GM19025 (cell line): ENCODE measurements around the gene NFIA.
"Not testable (repeated sequence)": the region's sequence is repeated elsewhere in the genome, so short reads cannot be mapped to it uniquely, and the experiment has no call there.

ENCODE experiments used
- ATAC-seq: cut with Tn5 transposase; IDR thresholded peaks from one replicate; pipeline ENCODE4 v1.9.1; 2021; ENCODE audit warnings: mild to moderate bottlenecking, low read depth, moderate library complexity; ENCODE audit not compliant: unreplicated experiment

NFIA gene

DNA sequence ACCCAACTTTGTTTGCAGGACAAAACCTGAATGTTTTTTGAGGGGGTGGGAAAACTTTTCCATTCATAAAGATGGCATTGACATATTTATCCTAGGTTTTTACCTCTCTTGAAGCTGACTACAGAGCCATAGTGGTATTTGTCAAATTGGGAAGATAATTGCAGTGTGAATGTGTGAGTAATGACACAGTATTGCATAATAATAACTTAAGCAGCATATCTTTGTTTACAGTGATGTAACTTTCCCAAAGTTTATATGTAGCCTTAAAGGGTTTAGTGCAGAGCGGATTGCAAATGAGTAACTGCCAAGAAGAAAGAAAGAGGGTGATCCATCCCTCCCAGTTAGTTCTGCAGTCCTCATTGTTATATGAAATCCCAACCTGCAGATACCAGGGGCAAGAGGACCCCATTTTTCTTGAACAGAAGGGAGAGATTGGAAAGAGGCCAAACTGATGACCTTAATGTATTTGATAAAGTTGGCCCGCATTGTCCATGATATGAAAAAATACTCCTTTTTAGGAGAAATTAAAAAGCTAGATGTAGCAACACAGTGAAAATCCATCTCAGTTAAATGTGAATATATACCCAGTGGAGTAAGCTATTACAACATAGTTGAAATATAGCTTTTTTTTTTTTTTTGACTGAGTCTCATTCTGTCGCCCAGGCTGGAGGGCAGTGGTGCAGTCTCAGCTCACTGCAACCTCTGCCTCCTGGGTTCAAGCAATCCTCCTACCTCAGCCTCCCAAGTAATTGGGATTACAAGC is 23.7 kb upstream of the NFIA start:
- ATAC-seq: no peak

DNA sequence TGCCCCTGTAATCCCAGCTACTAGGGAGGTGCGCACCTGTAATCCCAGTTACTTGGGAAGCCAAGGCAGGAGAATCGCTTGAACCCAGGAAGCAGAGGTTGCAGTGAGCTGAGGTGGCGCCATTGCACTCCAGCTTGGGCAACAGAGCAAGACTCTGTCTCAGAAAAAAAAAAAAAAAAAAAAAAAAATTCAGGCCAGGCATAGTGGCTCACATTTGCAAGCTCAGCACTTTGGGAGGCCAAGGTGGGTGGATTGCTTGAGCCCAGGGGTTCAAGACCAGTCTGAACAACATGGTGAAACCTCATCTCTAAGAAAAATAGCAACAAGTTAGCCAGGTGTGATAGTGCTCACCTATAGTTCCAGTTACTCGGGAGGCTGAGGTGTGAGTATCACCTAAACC is 20.8 kb upstream of the NFIA start:
- not testable (repeated sequence) for ATAC-seq

GRCh38 chr1:61064673-61065072 is 17.7 kb upstream of the NFIA start:
- no peak for ATAC-seq

- no peak for ATAC-seq
These were observed 14.8 kb upstream of the NFIA start for GRCh38 chr1:61067446-61068019.

DNA sequence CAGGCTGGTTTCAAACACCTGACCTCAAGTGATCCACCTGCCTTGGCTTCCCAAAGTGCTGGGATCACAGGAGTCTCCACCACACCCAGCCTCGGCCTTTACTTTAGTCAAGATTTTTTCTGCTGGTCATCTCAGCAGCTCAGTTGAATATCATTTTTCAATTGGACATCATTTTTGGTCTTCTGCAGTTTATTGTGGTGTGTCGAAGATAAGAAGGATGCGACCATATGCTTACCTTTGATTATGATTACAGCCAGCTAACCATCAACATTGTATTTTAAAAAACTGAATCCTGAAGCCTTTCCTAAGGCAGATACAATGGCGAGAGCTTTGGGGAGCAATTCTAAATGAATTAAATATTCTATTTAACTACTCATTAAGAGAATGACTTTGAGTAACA is 12.3 kb upstream of the NFIA start:
- no peak for ATAC-seq

DNA sequence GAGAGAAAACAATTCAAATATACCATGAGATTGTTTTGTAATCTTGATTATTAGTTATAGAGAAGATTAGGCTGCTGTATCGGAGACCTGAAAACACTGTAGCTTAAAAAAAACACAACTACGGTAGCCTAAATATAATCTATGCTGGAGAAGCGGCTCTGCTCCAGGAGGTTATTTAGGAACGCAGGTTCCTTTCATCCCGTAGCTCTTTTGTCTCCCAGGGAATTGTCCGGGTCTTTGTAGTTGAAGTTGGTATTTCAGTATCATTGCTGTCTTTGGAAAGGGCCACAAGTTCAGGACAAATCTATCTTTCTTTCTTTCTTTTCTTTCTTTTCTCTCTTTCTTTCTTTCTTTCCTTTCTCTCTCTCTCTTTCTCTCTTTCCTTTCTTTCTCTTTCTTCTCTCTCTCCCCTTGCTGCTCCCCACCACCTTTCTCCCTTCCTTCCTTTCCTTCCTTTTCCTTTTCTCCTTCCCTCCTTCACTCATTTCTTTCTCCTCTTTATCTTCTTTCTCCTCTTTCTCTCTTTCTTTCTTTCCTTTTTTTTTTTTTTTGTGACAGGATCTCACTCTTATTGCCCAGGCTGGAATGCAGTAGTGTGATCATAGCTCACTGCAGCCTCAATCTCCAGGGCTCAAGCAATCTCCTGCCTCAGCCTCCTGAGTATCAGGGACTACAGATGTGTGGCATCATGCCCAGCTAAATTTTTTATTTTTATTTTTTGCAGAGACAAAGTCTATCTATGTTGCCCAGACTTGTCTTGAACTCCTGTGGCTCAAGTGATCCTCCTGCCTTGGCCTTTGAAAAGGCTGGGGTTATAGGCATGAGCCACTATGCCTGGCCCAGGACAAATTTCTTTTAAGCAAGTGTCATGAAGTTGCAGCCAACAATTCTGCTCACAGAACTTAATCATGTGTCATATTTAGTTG is 10.9 kb upstream of the NFIA start:
- no peak for ATAC-seq

DNA sequence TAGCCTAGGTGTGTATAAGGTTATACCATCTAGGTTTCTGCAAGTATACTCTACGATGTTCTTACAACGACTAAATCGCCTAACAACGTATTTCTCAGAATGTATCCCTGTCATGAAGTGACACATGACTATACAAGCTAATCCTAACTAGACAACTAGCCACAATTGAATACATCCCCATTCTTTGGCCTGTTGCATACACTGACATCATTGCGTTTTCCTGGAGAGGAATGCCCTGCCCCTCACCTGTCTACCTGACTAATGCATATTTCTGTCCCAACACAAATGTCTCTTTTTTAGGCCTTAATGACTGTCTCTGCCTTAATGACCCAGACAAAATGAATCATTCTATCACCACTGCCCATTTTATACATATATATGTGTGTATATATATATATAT is 8.5 kb upstream of the NFIA start:
- ATAC-seq: no peak

DNA sequence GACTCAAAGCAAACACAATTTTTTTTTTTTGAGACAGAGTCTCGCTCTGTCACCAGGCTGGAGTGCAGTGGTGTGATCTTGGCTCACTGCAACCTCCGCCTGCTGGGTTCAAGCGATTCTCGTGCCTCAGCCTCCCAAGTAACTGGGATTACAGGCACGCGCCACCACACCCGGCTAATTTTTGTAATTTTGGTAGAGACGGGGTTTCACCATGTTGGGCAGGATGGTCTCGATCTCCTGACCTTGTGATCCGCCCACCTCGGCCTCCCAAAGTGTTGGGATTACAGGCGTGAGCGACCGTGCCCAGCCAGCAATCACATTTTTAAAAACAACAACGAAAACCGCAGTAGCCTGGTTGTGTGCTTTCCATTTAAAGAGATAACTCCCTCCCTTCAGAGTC is 6.5 kb upstream of the NFIA start:
- ATAC-seq: not testable (repeated sequence)

DNA sequence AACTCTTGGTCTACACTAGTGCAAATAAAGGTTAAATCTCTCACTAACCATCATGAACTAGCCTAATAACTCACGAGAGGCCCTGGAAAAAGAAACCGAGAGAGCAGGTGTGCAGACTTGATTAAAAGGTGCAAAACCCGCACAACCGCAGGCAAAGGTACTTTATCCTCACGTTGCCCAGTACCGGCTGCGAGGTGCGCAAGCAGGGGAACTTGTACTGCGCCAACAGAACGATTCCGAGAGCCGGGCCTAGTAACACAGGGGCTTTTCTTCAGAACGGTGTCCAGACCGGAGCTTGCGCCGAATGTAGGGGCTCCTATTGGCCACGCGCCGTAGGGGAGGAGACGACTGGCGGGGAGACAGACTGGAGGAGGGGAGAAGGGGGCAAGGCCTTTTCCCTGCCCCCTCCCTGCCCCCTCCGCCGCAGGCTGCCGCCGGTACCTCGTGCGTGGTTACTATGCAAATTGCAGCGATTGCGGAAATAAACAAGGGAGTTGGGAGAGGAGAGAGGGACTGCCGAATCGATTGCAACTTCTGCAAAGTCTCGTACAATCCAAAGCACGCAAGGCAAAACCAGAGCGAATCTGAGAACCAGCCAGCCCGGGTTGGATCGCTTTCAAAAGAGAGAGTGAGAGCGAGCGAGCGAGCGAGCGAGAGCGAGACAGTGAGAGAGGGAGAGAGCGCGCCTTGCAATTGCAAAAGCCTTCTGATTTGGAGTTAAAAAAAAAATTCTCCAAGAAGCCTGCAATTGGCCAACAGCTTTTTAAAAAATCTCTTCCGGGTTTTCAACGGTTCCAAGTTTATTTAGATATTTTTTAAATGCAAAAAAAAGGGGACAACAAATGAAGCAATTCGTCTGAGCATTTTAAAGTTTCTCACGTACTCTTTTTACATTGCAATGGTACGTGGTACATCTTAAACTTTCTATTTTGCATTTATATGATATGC is 5.4 kb upstream of the NFIA start:
- peak; percentile 78 for ATAC-seq

DNA sequence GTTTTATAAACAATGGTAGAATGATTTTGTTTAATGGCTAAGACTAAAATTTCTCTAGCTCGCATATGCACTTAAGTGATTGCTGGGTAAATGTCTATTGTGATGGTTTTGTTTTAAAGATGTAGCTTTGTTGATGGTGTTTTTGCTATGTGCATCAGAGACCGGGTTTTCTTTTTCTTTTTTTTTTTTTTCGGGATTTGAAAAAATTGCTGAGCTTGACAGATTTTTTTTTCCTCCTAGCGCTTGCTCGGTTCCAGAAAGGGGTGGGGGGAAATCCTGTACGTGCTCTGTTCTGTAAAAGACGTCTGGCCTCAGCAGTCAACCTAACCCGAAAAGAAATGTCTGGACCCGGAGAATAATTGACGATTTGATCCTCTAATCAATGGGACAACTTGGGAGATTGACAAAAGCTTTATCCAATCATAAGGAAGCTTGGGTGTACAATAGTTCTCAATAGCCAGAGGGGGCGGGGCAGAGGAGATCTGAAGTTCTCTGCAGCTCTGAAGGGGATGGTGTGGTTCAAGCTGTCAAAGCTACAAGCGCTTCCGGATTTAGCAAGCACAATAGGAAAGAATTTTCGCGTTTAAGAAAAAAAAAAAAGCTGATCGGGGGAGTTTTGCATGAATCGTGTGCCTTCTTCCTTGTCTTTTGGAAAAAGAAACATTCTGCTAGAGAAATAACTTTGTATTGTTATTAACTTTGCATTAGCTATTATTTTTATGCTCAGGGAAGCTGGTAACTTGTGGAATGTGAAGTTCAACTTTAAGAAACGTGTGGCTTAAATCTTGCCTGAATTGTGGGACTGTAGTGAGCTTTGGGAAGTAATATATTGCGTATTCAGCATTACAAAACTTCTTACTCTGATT is 4.5 kb upstream of the NFIA start:
- peak; percentile 35 for ATAC-seq

DNA sequence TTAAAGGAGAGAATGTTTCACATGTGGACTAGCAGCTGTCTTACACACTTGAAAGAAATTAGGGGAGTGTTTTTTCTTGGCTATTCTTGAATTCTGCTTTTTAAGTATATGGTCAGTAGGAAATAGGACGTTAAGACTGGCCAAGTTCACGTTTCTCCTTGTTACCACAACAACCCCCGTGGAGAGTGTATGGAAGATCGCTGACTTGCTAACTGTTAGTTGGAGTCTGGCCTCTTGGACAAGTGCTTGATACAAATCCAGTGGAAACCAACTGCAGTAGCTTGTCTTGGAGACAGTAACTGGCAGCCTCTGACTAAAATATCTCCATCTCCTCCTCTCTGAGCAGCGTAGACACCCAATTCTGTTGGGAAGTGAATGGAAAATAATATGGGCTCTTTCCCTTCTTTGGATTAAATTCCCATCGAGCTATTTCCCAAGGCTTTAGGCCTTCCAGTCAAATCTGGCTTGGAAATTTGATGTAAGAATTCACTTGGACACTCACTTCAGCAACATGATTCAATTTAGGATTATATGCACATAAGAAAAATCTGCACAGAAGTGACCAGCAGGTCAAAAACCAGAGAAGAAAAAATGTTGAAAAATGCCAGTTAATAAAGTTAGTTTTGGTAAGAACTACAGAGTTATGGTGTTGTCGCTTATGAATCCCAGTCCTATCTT is 3.6 kb upstream of the NFIA start:
- ATAC-seq: no peak

- ATAC-seq: no peak
These were observed 3.0 kb upstream of the NFIA start for GRCh38 chr1:61079296-61079897.

DNA sequence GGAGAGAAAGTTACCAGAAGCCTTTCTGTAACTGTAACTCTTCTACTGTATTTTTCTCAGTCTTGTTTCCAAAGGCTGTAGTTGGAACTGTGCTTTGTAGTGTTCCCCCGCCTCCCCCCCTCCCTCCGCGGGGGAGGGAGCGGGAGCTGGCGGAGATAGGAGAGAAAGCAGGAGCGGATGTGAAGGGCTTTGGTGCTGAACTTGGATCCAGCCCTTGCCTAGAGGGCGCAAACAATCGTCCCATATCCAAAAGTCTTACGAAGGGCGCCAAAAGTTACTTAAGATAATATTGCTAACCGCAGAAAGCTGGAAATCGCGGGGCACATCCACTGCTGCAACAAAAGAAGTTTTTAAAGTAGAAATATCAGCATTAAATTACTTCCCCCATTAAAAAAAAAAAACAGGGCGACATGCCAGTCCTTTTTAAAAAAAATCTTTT is 2.4 kb upstream of the NFIA start:
- no peak for ATAC-seq

DNA sequence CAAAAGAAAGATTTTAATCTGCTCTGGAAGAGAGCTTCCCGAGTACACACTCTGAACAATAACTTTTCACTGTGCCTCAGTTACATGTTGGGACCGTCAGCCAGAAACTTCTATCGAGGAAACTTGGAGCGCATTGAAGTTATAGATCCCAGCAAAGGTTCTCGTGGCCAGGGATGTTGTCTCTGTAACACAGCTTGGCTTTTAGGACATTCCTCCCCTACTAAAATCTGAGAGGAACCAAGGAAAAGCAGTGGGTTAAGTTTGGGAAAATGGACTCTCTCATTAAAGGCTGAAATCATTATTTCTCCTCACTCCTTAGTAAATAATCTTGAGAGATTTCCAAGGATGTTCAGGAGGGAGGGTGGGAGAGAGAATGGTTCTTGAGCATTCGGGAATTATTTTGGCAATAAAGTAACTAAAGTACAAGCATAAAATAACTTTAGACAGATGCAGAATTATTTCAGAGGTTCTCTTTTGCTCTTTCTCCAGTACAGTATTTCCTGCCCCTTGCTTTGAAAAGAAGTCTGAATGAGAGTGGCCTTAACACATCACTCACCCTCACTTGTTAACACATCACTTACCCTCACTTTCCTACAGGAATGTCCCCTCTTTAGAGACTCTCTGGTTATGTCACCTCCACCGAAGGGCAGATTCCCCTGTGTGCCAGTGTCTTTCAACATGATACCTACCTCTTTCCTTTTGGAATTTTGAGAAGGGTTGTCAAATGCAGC is 1.8 kb upstream of the NFIA start:
- ATAC-seq: no peak

DNA sequence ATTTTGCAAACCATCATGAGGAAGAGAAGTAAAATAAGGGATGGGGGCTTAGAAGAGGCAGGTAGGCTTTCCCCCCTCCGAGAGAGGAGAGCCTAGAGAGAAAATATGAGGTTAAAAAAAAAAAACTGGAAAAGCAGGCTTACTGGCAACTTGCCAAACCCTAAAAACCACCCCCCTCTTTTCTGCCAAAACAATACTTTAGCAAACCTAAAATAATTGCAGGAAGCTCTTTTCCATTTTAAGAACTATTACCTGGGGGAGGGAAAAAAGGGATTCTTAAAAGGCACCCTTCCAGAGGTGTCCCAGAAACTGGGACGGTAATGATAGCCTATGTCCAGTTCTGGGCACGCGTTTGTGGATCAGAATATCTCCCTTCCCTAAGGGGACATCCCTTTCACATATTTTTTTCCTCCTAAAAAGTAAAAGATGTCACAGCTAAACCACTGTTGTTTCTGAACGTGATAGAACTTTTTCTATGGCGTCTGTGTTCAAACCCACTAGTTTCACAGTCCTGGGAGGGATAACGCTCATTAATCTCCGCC is 1.1 kb upstream of the NFIA start:
- no peak for ATAC-seq

GRCh38 chr1:61081686-61082310 is 563 bp upstream of the NFIA start:
- ATAC-seq: no peak
